ENCODE data around the gene GPC5.

The GPC5 gene

GRCh38 chr13:92578358-92578757 lies 1179.9 kb downstream of the GPC5 start:
- TF ChIP-seq, protein P1, sequence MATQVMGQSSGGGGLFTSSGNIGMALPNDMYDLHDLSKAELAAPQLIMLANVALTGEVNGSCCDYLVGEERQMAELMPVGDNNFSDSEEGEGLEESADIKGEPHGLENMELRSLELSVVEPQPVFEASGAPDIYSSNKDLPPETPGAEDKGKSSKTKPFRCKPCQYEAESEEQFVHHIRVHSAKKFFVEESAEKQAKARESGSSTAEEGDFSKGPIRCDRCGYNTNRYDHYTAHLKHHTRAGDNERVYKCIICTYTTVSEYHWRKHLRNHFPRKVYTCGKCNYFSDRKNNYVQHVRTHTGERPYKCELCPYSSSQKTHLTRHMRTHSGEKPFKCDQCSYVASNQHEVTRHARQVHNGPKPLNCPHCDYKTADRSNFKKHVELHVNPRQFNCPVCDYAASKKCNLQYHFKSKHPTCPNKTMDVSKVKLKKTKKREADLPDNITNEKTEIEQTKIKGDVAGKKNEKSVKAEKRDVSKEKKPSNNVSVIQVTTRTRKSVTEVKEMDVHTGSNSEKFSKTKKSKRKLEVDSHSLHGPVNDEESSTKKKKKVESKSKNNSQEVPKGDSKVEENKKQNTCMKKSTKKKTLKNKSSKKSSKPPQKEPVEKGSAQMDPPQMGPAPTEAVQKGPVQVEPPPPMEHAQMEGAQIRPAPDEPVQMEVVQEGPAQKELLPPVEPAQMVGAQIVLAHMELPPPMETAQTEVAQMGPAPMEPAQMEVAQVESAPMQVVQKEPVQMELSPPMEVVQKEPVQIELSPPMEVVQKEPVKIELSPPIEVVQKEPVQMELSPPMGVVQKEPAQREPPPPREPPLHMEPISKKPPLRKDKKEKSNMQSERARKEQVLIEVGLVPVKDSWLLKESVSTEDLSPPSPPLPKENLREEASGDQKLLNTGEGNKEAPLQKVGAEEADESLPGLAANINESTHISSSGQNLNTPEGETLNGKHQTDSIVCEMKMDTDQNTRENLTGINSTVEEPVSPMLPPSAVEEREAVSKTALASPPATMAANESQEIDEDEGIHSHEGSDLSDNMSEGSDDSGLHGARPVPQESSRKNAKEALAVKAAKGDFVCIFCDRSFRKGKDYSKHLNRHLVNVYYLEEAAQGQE (IDR thresholded peaks at IDR 0.05; ENCODE audit: low read depth) = no peak
- TF ChIP-seq FOXM1 (IDR thresholded peaks at IDR 0.05; ENCODE audit: borderline replicate concordance, low read depth) (no peak), CREB1 (IDR thresholded peaks at IDR 0.05; ENCODE audit: low read depth) (no peak)

GRCh38 chr13:92589955-92590354 lies 1191.5 kb downstream of the GPC5 start:
- TF ChIP-seq, protein P2, sequence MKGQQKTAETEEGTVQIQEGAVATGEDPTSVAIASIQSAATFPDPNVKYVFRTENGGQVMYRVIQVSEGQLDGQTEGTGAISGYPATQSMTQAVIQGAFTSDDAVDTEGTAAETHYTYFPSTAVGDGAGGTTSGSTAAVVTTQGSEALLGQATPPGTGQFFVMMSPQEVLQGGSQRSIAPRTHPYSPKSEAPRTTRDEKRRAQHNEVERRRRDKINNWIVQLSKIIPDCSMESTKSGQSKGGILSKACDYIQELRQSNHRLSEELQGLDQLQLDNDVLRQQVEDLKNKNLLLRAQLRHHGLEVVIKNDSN (IDR thresholded peaks at IDR 0.05) = no peak
- no peak for TF ChIP-seq RAD21 (IDR thresholded peaks at IDR 0.05; ENCODE audit: low read depth)
- no peak for TF ChIP-seq EGR1 (IDR thresholded peaks at IDR 0.05)
- no peak for TF ChIP-seq MAX (IDR thresholded peaks at IDR 0.05)

- TF ChIP-seq ZBTB7A (IDR thresholded peaks at IDR 0.05; ENCODE audit: low read depth) (no peak), FOXM1 (IDR thresholded peaks at IDR 0.05; ENCODE audit: borderline replicate concordance, low read depth) (no peak), CREB1 (IDR thresholded peaks at IDR 0.05; ENCODE audit: low read depth) (no peak), TAF1 (IDR thresholded peaks at IDR 0.05; ENCODE audit: low read depth) (no peak), EGR1 (IDR thresholded peaks at IDR 0.05) (no peak), NFIC (IDR thresholded peaks at IDR 0.05) (no peak), MAX (IDR thresholded peaks at IDR 0.05) (no peak), EP300 (IDR thresholded peaks at IDR 0.05; ENCODE audit: borderline replicate concordance) (no peak), TEAD4 (IDR thresholded peaks at IDR 0.05) (no peak), TCF12 (IDR thresholded peaks at IDR 0.05; ENCODE audit: low read depth) (no peak), RAD21 (IDR thresholded peaks at IDR 0.05; ENCODE audit: low read depth) (no peak), YY1 (IDR thresholded peaks at IDR 0.05; ENCODE audit: low read depth) (no peak), CEBPB (IDR thresholded peaks at IDR 0.05) (no peak)
- TF ChIP-seq, protein P1 (IDR thresholded peaks at IDR 0.05; ENCODE audit: low read depth) = no peak
- TF ChIP-seq, protein P2 (IDR thresholded peaks at IDR 0.05) = no peak
Measured at GRCh38 chr13:92590503-92590908, 1192.1 kb downstream of the GPC5 start.

- TF ChIP-seq FOXM1 (IDR thresholded peaks at IDR 0.05; ENCODE audit: borderline replicate concordance, low read depth) = no peak
- TF ChIP-seq, protein P2 (IDR thresholded peaks at IDR 0.05) = no peak
- no peak for TF ChIP-seq CREB1 (IDR thresholded peaks at IDR 0.05; ENCODE audit: low read depth)
- no peak for TF ChIP-seq TEAD4 (IDR thresholded peaks at IDR 0.05)
- no peak for TF ChIP-seq ZBTB7A (IDR thresholded peaks at IDR 0.05; ENCODE audit: low read depth)
- no peak for TF ChIP-seq NFIC (IDR thresholded peaks at IDR 0.05)
- TF ChIP-seq TAF1 (IDR thresholded peaks at IDR 0.05; ENCODE audit: low read depth) = no peak
- no peak for TF ChIP-seq RAD21 (IDR thresholded peaks at IDR 0.05; ENCODE audit: low read depth)
- TF ChIP-seq YY1 (IDR thresholded peaks at IDR 0.05; ENCODE audit: low read depth) = no peak
- no peak for TF ChIP-seq EP300 (IDR thresholded peaks at IDR 0.05; ENCODE audit: borderline replicate concordance)
- TF ChIP-seq TCF12 (IDR thresholded peaks at IDR 0.05; ENCODE audit: low read depth) = no peak
- no peak for TF ChIP-seq MAX (IDR thresholded peaks at IDR 0.05)
- TF ChIP-seq, protein P1 (IDR thresholded peaks at IDR 0.05; ENCODE audit: low read depth) = no peak
- TF ChIP-seq CEBPB (IDR thresholded peaks at IDR 0.05) = no peak
- no peak for TF ChIP-seq EGR1 (IDR thresholded peaks at IDR 0.05)
Measured at GRCh38 chr13:92591117-92591516, 1192.7 kb downstream of the GPC5 start.
